Femur (tissue), 1 donor: ENCODE results near the gene MAP3K7.

Experiments used
- DNase-seq: peaks from one replicate; pipeline ENCODE4 v3.0.0-alpha.2; 2017

MAP3K7 gene

GRCh38 chr6:90479603-90479926 lies 107.3 kb downstream of the MAP3K7 start:
- no peak for DNase-seq

- peak; percentile 92 for DNase-seq
Measured at GRCh38 chr6:90478789-90479602, 107.9 kb downstream of the MAP3K7 start.

- DNase-seq: no peak
Measured at GRCh38 chr6:90478278-90478677, 108.6 kb downstream of the MAP3K7 start.

- no peak for DNase-seq
Measured at GRCh38 chr6:90477366-90477765, 109.5 kb downstream of the MAP3K7 start.

GRCh38 chr6:90472716-90473115 lies 114.2 kb downstream of the MAP3K7 start:
- DNase-seq: no peak

GRCh38 chr6:90471263-90471662 lies 115.6 kb downstream of the MAP3K7 start:
- no peak for DNase-seq

- no peak for DNase-seq
Measured at GRCh38 chr6:90469906-90470305, 117.0 kb downstream of the MAP3K7 start.

GRCh38 chr6:90468859-90469258 lies 118.0 kb downstream of the MAP3K7 start:
- no peak for DNase-seq

- no peak for DNase-seq
Measured at GRCh38 chr6:90468080-90468479, 118.8 kb downstream of the MAP3K7 start.

GRCh38 chr6:90467546-90467945 lies 119.3 kb downstream of the MAP3K7 start:
- no peak for DNase-seq

GRCh38 chr6:90466154-90466940 lies 120.5 kb downstream of the MAP3K7 start:
- no peak for DNase-seq

GRCh38 chr6:90465686-90466085 lies 121.2 kb downstream of the MAP3K7 start:
- DNase-seq: no peak

- DNase-seq: no peak
Measured at GRCh38 chr6:90464507-90464906, 122.4 kb downstream of the MAP3K7 start.

GRCh38 chr6:90463874-90464273 lies 123.0 kb downstream of the MAP3K7 start:
- DNase-seq: no peak
